ENCODE measurements around the gene SIGLEC15. TPM values are rescaled to one million over a fixed set of nuclear protein-coding genes. Genes with fewer than 3 reads are reported as not detected.

Gene SIGLEC15
- total RNA-seq, 1 experiment from 2014 or later = 0.13 TPM

- Histone ChIP-seq H2BK20ac (ENCODE audit: low read depth, low read length, poor library complexity, severe bottlenecking) (no peak overlapping the region), H3K4me1 (ENCODE audit: insufficient read depth, low read length) (peaks cover 2% of the 10 kb centered on the region; the same call in 1 of the 2 replicates), H3K27me3 (ENCODE audit: insufficient read depth, low read length) (no peaks in the 10 kb centered on the region), H3K23ac (ENCODE audit: insufficient read length, low read depth, low read length) (no peak overlapping the region), H4K8ac (replicated peaks; ENCODE audit: insufficient read length, low read depth, low read length) (no peak overlapping the region), H4K5ac (ENCODE audit: insufficient read length, low read depth, low read length) (no peak overlapping the region), H3T11ph (ENCODE audit: low read length) (no peak overlapping the region), H3K14ac (ENCODE audit: insufficient read depth, low read length) (no peak overlapping the region), H3K79me1 (ENCODE audit: insufficient read depth, low read depth, low read length, poor library complexity, severe bottlenecking) (no peaks in the 10 kb centered on the region), H3K9ac (ENCODE audit: extremely low read depth, insufficient read length, low read length) (no peak overlapping the region), H3K27ac (ENCODE audit: insufficient read length, low read depth, low read length) (no peak overlapping the region), H3K79me2 (ENCODE audit: insufficient read depth, low read length) (no peaks in the 10 kb centered on the region), H3K23me2 (ENCODE audit: insufficient read length, low read depth, low read length, poor library complexity, severe bottlenecking) (no peaks in the 10 kb centered on the region), H2BK12ac (ENCODE audit: insufficient read length, low read depth, low read length) (no peak overlapping the region), H2AFZ (ENCODE audit: low read length) (no peak overlapping the region), H4K91ac (ENCODE audit: insufficient read length, low read depth, low read length) (no peak overlapping the region), H2AK5ac (ENCODE audit: insufficient read length, low read length) (no peak overlapping the region), H3K4ac (ENCODE audit: low read depth, low read length) (no peak overlapping the region), H4K20me1 (ENCODE audit: control insufficient read depth, insufficient read depth, insufficient read length) (no peaks in the 10 kb centered on the region), H2BK120ac (ENCODE audit: low read depth, low read length, poor library complexity, severe bottlenecking) (no peak overlapping the region), H3K9me3 (ENCODE audit: control insufficient read depth, low read depth, low read length) (peaks cover 13% of the 10 kb centered on the region), H2BK5ac (ENCODE audit: insufficient read length, low read length) (no peak overlapping the region), H3K56ac (ENCODE audit: insufficient read length, low read depth, low read length) (no peak overlapping the region), H3K18ac (ENCODE audit: insufficient read length, low read depth, low read length) (no peak overlapping the region), H2BK15ac (ENCODE audit: low read depth, low read length) (no peak overlapping the region), H3K4me2 (ENCODE audit: insufficient read depth, insufficient read length, low read length) (no peak overlapping the region)
- Mint-ChIP-seq H3K27me3 (ENCODE audit: low read depth) (peaks cover 1% of the 10 kb centered on the region; the same call in 1 of the 2 replicates), H3K4me3 (no peak overlapping the region), H3K9me3 (peaks cover 56 to 64% of the 10 kb centered on the region in 2 experiments), H3K36me3 (ENCODE audit: insufficient read depth in 1 of 3, low read depth in 3 of 3) (peaks cover 19 to 62% (median 32%) of the 10 kb centered on the region in 3 experiments), H3K27ac (no peak overlapping the region), H3K4me1 (peaks cover 17 to 18% of the 10 kb centered on the region in 2 experiments)
- WGBS (ENCODE audit: extremely low coverage, insufficient read length, low lambda C conversion rate) = no CpG with 5 or more reads among the region's 2 CpGs
- no peak for DNase-seq
- no peak for TF ChIP-seq CTCF (conservative IDR thresholded peaks at IDR 0.05)
Measured at GRCh38 chr18:45802814-45803492, 22.5 kb upstream of the SIGLEC15 start.

Data from H9 (cell line).